ENCODE measurements around the gene MOCS1.

MOCS1 gene

GRCh38 chr6:39926668-39927067 lies 7.6 kb downstream of the MOCS1 start:
- no peak for TF ChIP-seq CTCF (IDR thresholded peaks at IDR 0.05; ENCODE audit: low read depth, low read length, missing control alignments)
- no peak for DNase-seq (ENCODE audit: low read depth)
- H3K4me3 ChIP-seq (ENCODE audit: low read depth, low read length), result no peak overlapping the region

- no peak for DNase-seq (ENCODE audit: low read depth)
- no peak for TF ChIP-seq CTCF (IDR thresholded peaks at IDR 0.05; ENCODE audit: low read depth, low read length, missing control alignments)
- H3K4me3 ChIP-seq (ENCODE audit: low read depth, low read length), result no peak overlapping the region
These were observed 8.4 kb downstream of the MOCS1 start for GRCh38 chr6:39925931-39926290.

- TF ChIP-seq CTCF (IDR thresholded peaks at IDR 0.05; ENCODE audit: low read depth, low read length, missing control alignments), result no peak
- no peak overlapping the region for H3K4me3 ChIP-seq (ENCODE audit: low read depth, low read length)
- DNase-seq (ENCODE audit: low read depth), result no peak
These were observed 8.9 kb downstream of the MOCS1 start for GRCh38 chr6:39925191-39925930.

GRCh38 chr6:39924283-39924682 lies 10.0 kb downstream of the MOCS1 start:
- TF ChIP-seq CTCF (IDR thresholded peaks at IDR 0.05; ENCODE audit: low read depth, low read length, missing control alignments), result no peak
- DNase-seq (ENCODE audit: low read depth), result no peak
- H3K4me3 ChIP-seq (ENCODE audit: low read depth, low read length), result no peak overlapping the region

GRCh38 chr6:39923861-39924260 lies 10.4 kb downstream of the MOCS1 start:
- DNase-seq (ENCODE audit: low read depth), result no peak

GRCh38 chr6:39923394-39923793 lies 10.9 kb downstream of the MOCS1 start:
- TF ChIP-seq CTCF (IDR thresholded peaks at IDR 0.05; ENCODE audit: low read depth, low read length, missing control alignments), result no peak
- DNase-seq (ENCODE audit: low read depth), result no peak
- H3K4me3 ChIP-seq (ENCODE audit: low read depth, low read length), result no peak overlapping the region

More at GRCh38 chr6:39923861-39924260, 10.4 kb downstream of the MOCS1 start:
- H3K4me3 ChIP-seq (ENCODE audit: low read depth, low read length), result no peak overlapping the region
- TF ChIP-seq CTCF (IDR thresholded peaks at IDR 0.05; ENCODE audit: low read depth, low read length, missing control alignments), result no peak

- no peak overlapping the region for H3K4me3 ChIP-seq (ENCODE audit: low read depth, low read length)
- no peak for TF ChIP-seq CTCF (IDR thresholded peaks at IDR 0.05; ENCODE audit: low read depth, low read length, missing control alignments)
- DNase-seq (ENCODE audit: low read depth), result no peak
These were observed 11.4 kb downstream of the MOCS1 start for GRCh38 chr6:39922821-39923220.

Measured in GM12864 (cell line).